Measurements from ENCODE around the gene ETFB.

DNA sequence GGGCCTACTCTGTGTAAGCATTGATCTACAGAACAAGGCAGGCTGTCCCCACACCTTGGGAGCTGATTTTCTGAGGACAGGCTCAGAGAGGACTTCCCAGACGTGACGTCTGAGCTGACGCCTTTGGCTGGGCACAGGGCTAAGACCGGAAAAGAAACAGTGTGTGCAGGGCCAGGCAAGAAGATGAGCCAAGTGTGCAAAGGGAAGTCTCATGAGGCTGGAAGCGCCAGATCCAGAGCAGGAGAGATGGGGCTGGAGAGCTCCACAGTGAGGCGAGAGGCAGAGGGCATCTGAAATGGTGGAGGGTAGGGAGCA is 42.1 kb downstream of the ETFB start:
- TF ChIP-seq, protein P1, sequence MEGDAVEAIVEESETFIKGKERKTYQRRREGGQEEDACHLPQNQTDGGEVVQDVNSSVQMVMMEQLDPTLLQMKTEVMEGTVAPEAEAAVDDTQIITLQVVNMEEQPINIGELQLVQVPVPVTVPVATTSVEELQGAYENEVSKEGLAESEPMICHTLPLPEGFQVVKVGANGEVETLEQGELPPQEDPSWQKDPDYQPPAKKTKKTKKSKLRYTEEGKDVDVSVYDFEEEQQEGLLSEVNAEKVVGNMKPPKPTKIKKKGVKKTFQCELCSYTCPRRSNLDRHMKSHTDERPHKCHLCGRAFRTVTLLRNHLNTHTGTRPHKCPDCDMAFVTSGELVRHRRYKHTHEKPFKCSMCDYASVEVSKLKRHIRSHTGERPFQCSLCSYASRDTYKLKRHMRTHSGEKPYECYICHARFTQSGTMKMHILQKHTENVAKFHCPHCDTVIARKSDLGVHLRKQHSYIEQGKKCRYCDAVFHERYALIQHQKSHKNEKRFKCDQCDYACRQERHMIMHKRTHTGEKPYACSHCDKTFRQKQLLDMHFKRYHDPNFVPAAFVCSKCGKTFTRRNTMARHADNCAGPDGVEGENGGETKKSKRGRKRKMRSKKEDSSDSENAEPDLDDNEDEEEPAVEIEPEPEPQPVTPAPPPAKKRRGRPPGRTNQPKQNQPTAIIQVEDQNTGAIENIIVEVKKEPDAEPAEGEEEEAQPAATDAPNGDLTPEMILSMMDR (IDR thresholded peaks at IDR 0.05; ENCODE audit: low read depth, low read length, poor library complexity, severe bottlenecking), result no peak
- TF ChIP-seq EZH2phosphoT487 (IDR thresholded peaks at IDR 0.05; ENCODE audit: borderline replicate concordance, low read length), result no peak
